Measurements from ENCODE around the gene NUP214.

The NUP214 gene

GRCh38 chr9:131140550-131140949, 15.2 kb downstream of the NUP214 start:
- TF ChIP-seq ZNF24 (tag by site-specific recombination; IDR thresholded peaks at IDR 0.05) (no peak), PATZ1 (tag by site-specific recombination; IDR thresholded peaks at IDR 0.05) (no peak), ZNF513 (tag by site-specific recombination; IDR thresholded peaks at IDR 0.05) (no peak), ZNF266 (tag by site-specific recombination; IDR thresholded peaks at IDR 0.05; ENCODE audit: low read depth) (no peak), ZNF837 (tag by site-specific recombination; IDR thresholded peaks at IDR 0.05) (no peak), ZBTB48 (tag by site-specific recombination; IDR thresholded peaks at IDR 0.05) (no peak), ZNF449 (tag by site-specific recombination; IDR thresholded peaks at IDR 0.05) (no peak), ZNF248 (tag by site-specific recombination; IDR thresholded peaks at IDR 0.05) (no peak), SCRT1 (tag by site-specific recombination; IDR thresholded peaks at IDR 0.05; ENCODE audit: borderline replicate concordance) (no peak), ZNF600 (tag by site-specific recombination; IDR thresholded peaks at IDR 0.05) (no peak), KLF16 (tag by site-specific recombination; IDR thresholded peaks at IDR 0.05) (no peak), ZNF354C (tag by site-specific recombination; IDR thresholded peaks at IDR 0.05; ENCODE audit: borderline replicate concordance, low read depth) (no peak), ZIC2 (tag by site-specific recombination; IDR thresholded peaks at IDR 0.05) (no peak), ZNF521 (tag by site-specific recombination; IDR thresholded peaks at IDR 0.05) (no peak), ZNF791 (tag by site-specific recombination; IDR thresholded peaks at IDR 0.05) (no peak), HOXD13 (CRISPR knock-in tag; IDR thresholded peaks at IDR 0.05; ENCODE audit: borderline replicate concordance) (no peak), ZNF114 (tag by site-specific recombination; IDR thresholded peaks at IDR 0.05) (no peak), PRDM2 (tag by site-specific recombination; IDR thresholded peaks at IDR 0.05; ENCODE audit: borderline replicate concordance) (no peak), CTCF (tag by site-specific recombination; IDR thresholded peaks at IDR 0.05) (no peak)
- ChIA-PET POLR2A (interaction anchor here (1.6 kb wide), 1 partner anchor 15 kb away, joined by 7 read pairs; the partner anchor contains the start of gene NUP214), CTCF (no interaction called here)
- Histone ChIP-seq H3K4me3 (ENCODE audit: low read depth, low read length) (no peak overlapping the region), H3K9me3 (ENCODE audit: control insufficient read depth, insufficient read depth, low read depth, low read length) (no peaks in the 10 kb centered on the region), H3K36me3 (ENCODE audit: control insufficient read depth in 2 of 2, insufficient read depth in 1 of 2, low read length in 2 of 2) (peaks cover 4 to 94% of the 10 kb centered on the region in 2 experiments), H3K27ac (ENCODE audit: extremely low read depth, low read depth, low read length) (no peak overlapping the region), H3K4me1 (ENCODE audit: control insufficient read depth, insufficient read depth, low read length) (no peaks in the 10 kb centered on the region)
